ENCODE data around the gene PET100. TPM values are rescaled to one million over a fixed set of nuclear protein-coding genes. Genes with fewer than 3 reads are reported as not detected.

The PET100 gene
- total and polyA plus RNA-seq, 4 donors = 18.1 to 145 (median 112) TPM

GRCh38 chr19:7611541-7612279, 17.9 kb upstream of the PET100 start:
- Histone ChIP-seq H3K4me3 (ENCODE audit: low read depth, low read length) (no peak overlapping the region), H3K4me1 (ENCODE audit: control insufficient read depth, insufficient read depth, low read length) (no peaks in the 10 kb centered on the region), H3K27me3 (ENCODE audit: control insufficient read depth, insufficient read depth, low read length) (no peaks in the 10 kb centered on the region), H3K36me3 (ENCODE audit: control insufficient read depth, insufficient read depth, low read length) (peaks cover 85% of the 10 kb centered on the region), H3K9me3 (ENCODE audit: control insufficient read depth, insufficient read depth, low read length) (no peaks in the 10 kb centered on the region), H3K27ac (ENCODE audit: low read depth, low read length) (no peak overlapping the region)
- DNase-seq (ENCODE audit: low read depth in 4 of 6, low spot score in 6 of 6) = no peak
- WGBS (ENCODE audit: insufficient coverage) = 90% methylated on average over 40 of the region's 41 CpGs

- DNase-seq (ENCODE audit: low read depth in 4 of 6, low spot score in 6 of 6) = no peak
- Histone ChIP-seq H3K4me3 (ENCODE audit: low read depth, low read length) (no peak overlapping the region), H3K36me3 (ENCODE audit: control insufficient read depth, insufficient read depth, low read length) (peaks cover 88% of the 10 kb centered on the region), H3K27me3 (ENCODE audit: control insufficient read depth, insufficient read depth, low read length) (no peaks in the 10 kb centered on the region), H3K4me1 (ENCODE audit: control insufficient read depth, insufficient read depth, low read length) (no peaks in the 10 kb centered on the region), H3K9me3 (ENCODE audit: control insufficient read depth, insufficient read depth, low read length) (no peaks in the 10 kb centered on the region), H3K27ac (ENCODE audit: low read depth, low read length) (no peak overlapping the region)
- WGBS (ENCODE audit: insufficient coverage) = 91% methylated on average over 64 of the region's 81 CpGs
Measured at GRCh38 chr19:7612282-7613274, 17.0 kb upstream of the PET100 start.

- Histone ChIP-seq H3K27ac (ENCODE audit: low read depth, low read length) (no peak overlapping the region), H3K4me3 (ENCODE audit: low read depth, low read length) (no peak overlapping the region), H3K9me3 (ENCODE audit: control insufficient read depth, insufficient read depth, low read length) (no peaks in the 10 kb centered on the region), H3K27me3 (ENCODE audit: control insufficient read depth, insufficient read depth, low read length) (no peaks in the 10 kb centered on the region), H3K4me1 (ENCODE audit: control insufficient read depth, insufficient read depth, low read length) (no peaks in the 10 kb centered on the region), H3K36me3 (ENCODE audit: control insufficient read depth, insufficient read depth, low read length) (peaks cover 94% of the 10 kb centered on the region)
- no peak for DNase-seq (ENCODE audit: low read depth in 4 of 6, low spot score in 6 of 6)
- WGBS (ENCODE audit: insufficient coverage) = 89% methylated on average over 54 of the region's 59 CpGs
Measured at GRCh38 chr19:7614859-7615741, 14.5 kb upstream of the PET100 start.

- Histone ChIP-seq H3K9me3 (ENCODE audit: control insufficient read depth, insufficient read depth, low read length) (no peaks in the 10 kb centered on the region), H3K36me3 (ENCODE audit: control insufficient read depth, insufficient read depth, low read length) (peaks cover 94% of the 10 kb centered on the region), H3K4me1 (ENCODE audit: control insufficient read depth, insufficient read depth, low read length) (no peaks in the 10 kb centered on the region), H3K4me3 (ENCODE audit: low read depth, low read length) (no peak overlapping the region), H3K27ac (ENCODE audit: low read depth, low read length) (no peak overlapping the region), H3K27me3 (ENCODE audit: control insufficient read depth, insufficient read depth, low read length) (no peaks in the 10 kb centered on the region)
- DNase-seq (ENCODE audit: low read depth in 4 of 6, low spot score in 6 of 6) = no peak
- 84% methylated on average over 4 of the region's 12 CpGs for WGBS (ENCODE audit: insufficient coverage)
Measured at GRCh38 chr19:7617172-7617571, 12.4 kb upstream of the PET100 start.

GRCh38 chr19:7617735-7618134, 11.9 kb upstream of the PET100 start:
- Histone ChIP-seq H3K9me3 (ENCODE audit: control insufficient read depth, insufficient read depth, low read length) (no peaks in the 10 kb centered on the region), H3K4me1 (ENCODE audit: control insufficient read depth, insufficient read depth, low read length) (no peaks in the 10 kb centered on the region), H3K36me3 (ENCODE audit: control insufficient read depth, insufficient read depth, low read length) (peaks cover 94% of the 10 kb centered on the region), H3K27ac (ENCODE audit: low read depth, low read length) (no peak overlapping the region), H3K27me3 (ENCODE audit: control insufficient read depth, insufficient read depth, low read length) (no peaks in the 10 kb centered on the region), H3K4me3 (ENCODE audit: low read depth, low read length) (no peak overlapping the region)
- DNase-seq (ENCODE audit: low read depth in 4 of 6, low spot score in 6 of 6) = no peak
- WGBS (ENCODE audit: insufficient coverage) = 88% methylated on average over 26 of the region's 28 CpGs

- Histone ChIP-seq H3K9me3 (ENCODE audit: control insufficient read depth, insufficient read depth, low read length) (no peaks in the 10 kb centered on the region), H3K36me3 (ENCODE audit: control insufficient read depth, insufficient read depth, low read length) (peaks cover 97% of the 10 kb centered on the region), H3K4me1 (ENCODE audit: control insufficient read depth, insufficient read depth, low read length) (no peaks in the 10 kb centered on the region), H3K4me3 (ENCODE audit: low read depth, low read length) (no peak overlapping the region), H3K27me3 (ENCODE audit: control insufficient read depth, insufficient read depth, low read length) (no peaks in the 10 kb centered on the region), H3K27ac (ENCODE audit: low read depth, low read length) (no peak overlapping the region)
- 74% methylated on average over 4 of the region's 4 CpGs for WGBS (ENCODE audit: insufficient coverage)
- DNase-seq (ENCODE audit: low read depth in 4 of 6, low spot score in 6 of 6) = no peak
Measured at GRCh38 chr19:7618348-7618747, 11.2 kb upstream of the PET100 start.

- Histone ChIP-seq H3K27ac (ENCODE audit: low read depth, low read length) (no peak overlapping the region), H3K27me3 (ENCODE audit: control insufficient read depth, insufficient read depth, low read length) (no peaks in the 10 kb centered on the region), H3K36me3 (ENCODE audit: control insufficient read depth, insufficient read depth, low read length) (peaks cover 97% of the 10 kb centered on the region), H3K4me3 (ENCODE audit: low read depth, low read length) (no peak overlapping the region), H3K9me3 (ENCODE audit: control insufficient read depth, insufficient read depth, low read length) (no peaks in the 10 kb centered on the region), H3K4me1 (ENCODE audit: control insufficient read depth, insufficient read depth, low read length) (no peaks in the 10 kb centered on the region)
- 88% methylated on average over 17 of the region's 21 CpGs for WGBS (ENCODE audit: insufficient coverage)
- no peak for DNase-seq (ENCODE audit: low read depth in 4 of 6, low spot score in 6 of 6)
Measured at GRCh38 chr19:7618771-7619510, 10.7 kb upstream of the PET100 start.

GRCh38 chr19:7619671-7620441, 9.7 kb upstream of the PET100 start:
- no peaks in the 10 kb centered on the region for H3K9me3 ChIP-seq (ENCODE audit: control insufficient read depth, insufficient read depth, low read length)
- H3K36me3 ChIP-seq (ENCODE audit: control insufficient read depth, insufficient read depth, low read length) = peaks cover 99% of the 10 kb centered on the region
- 92% methylated on average over 45 of the region's 48 CpGs for WGBS (ENCODE audit: insufficient coverage)
- DNase-seq (ENCODE audit: low read depth in 4 of 6, low spot score in 6 of 6) = no peak
- no peaks in the 10 kb centered on the region for H3K27me3 ChIP-seq (ENCODE audit: control insufficient read depth, insufficient read depth, low read length)
- H3K4me3 ChIP-seq (ENCODE audit: low read depth, low read length) = no peak overlapping the region
- H3K27ac ChIP-seq (ENCODE audit: low read depth, low read length) = no peak overlapping the region
- H3K4me1 ChIP-seq (ENCODE audit: control insufficient read depth, insufficient read depth, low read length) = no peaks in the 10 kb centered on the region
